ENCODE measurements around the gene CACNA1D.

CACNA1D gene

DNA sequence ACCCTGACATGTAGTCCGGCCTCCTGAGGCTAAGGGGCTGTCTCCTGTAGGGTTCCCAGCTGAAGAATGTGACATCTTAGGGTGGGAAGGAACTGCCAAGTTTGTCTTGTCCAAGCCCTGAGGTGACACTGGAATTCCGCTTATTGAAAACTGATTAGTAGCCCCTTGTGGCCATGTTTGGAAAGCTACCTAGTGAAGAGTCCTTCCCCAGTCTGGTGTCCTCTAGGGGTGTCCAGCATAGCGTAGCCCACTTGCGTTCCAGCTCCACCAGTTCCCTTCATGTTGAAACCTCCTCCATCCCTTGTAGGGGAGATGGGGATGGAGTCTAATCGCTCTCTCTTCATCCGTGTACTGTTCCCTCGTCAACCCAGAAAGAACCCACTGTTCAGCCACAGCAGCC, 272.3 kb downstream of the CACNA1D start:
- no peak for DNase-seq

- DNase-seq, result no peak
These were observed 274.4 kb downstream of the CACNA1D start for GRCh38 chr3:53768478-53769459.

DNA sequence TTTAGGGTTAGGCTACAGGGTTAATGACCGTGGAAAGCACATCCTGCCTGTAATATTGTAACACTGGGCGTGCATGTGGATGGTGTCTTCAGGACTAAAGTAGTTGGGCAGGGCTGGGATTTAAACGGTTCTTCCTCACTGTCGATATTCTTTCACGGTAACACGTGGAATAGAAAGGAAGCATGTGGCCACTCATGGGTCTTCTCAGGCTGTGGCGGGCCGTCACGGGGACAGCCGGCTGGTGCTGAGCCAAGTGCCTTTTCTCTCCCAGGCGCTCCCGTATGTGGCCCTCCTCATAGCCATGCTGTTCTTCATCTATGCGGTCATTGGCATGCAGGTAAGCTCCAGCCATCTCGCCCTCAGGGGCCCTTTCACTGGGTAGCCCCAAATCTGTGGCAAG, 278.2 kb downstream of the CACNA1D start:
- no peak for DNase-seq

GRCh38 chr3:53773021-53773436, 278.6 kb downstream of the CACNA1D start:
- DNase-seq, result no peak

DNA sequence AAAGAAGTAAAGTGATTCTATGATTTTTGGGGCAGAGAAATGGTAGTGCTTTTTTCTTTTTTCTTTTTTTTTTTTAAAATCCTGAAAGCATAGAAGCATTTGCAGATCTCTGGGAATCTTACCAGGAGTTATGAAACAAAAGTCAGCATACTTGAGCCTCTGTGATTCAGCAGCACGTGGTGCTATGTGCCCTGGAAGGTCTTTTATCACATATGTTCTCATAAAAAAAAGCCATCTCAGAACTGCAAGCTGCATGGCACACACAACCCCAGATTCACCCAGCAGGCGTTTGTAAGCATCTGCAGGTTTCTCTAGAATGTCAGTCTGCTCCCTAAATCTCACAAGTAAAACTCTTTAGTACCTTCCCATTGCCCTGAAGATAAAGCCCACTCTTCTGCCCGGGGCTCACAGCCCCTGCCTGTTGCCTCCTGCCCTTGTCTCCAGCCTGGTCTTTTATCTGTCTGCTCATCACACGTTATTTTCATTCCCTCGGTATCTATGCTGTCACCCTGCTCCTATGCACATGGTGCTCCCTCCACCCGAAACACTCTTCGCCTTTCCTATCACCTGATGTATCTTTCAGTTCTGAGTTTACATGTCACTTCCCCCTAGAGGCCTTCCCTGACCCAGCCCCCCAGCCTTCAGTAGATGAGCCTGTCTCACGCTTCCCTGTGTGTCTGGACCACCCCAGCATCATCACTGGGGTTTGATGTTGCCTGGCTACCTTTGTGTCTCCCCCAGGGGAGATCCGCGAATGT, 279.4 kb downstream of the CACNA1D start:
- no peak for DNase-seq

GRCh38 chr3:53774414-53774813, 280.0 kb downstream of the CACNA1D start:
- DNase-seq, result no peak

DNA sequence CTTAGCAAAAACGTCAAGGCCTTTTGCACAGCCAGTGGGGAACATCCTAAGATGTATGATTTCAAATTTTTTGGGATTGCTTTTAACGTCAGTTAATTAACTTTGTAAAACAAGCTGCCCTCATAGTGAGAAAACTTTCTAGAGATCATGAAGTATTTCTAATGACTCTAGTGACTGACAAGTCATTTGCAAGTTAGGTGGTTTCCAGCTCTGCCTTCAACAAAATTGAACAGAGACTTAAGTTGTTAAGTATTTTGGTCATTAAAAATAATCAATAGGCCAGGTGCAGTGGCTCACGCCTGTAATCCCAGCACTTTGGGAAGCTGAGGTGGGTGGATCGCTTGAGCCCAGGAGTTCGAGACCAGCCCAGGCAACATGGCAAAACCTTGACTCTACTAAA, 280.6 kb downstream of the CACNA1D start:
- DNase-seq, result no peak

DNA sequence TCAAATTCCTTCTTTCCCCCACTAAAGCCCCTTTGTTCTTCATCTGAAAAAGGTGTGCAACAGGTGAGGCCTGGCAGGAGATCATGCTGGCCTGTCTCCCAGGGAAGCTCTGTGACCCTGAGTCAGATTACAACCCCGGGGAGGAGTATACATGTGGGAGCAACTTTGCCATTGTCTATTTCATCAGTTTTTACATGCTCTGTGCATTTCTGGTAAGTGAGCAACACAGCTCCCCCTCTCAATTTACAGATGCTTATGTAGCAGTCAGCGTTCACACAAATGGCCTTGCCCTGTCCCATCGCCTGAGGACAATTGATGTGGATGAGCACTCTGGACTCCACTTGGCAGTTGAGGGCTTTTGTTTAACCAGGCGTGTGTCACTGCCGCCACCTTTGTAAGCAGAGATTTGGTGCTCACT, 281.4 kb downstream of the CACNA1D start:
- DNase-seq, result no peak

- DNase-seq, result no peak
These were observed 282.2 kb downstream of the CACNA1D start for GRCh38 chr3:53776494-53777101.

- no peak for DNase-seq
These were observed 283.1 kb downstream of the CACNA1D start for GRCh38 chr3:53777468-53777867.

DNA sequence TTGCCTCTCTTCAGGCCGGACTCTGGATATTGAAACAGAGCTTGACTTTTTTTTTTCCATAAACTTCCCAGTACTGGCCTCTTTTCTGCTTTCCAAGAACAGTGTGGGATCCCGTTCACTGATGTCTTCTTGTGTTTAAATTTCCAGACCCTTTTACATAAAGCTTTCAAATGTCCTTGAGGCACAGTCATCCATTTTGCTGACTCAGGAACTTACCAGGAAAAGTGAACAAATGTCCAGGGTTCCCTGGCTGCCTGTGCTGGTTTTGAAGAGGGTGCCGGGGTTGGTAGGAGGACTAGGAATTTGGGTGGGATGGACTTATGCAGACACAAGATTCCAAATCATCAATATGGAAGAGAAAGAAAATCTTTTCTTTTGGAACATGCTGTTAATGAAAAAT, 283.7 kb downstream of the CACNA1D start:
- no peak for DNase-seq

- DNase-seq, result no peak
These were observed 285.8 kb downstream of the CACNA1D start for GRCh38 chr3:53780171-53780570.

DNA sequence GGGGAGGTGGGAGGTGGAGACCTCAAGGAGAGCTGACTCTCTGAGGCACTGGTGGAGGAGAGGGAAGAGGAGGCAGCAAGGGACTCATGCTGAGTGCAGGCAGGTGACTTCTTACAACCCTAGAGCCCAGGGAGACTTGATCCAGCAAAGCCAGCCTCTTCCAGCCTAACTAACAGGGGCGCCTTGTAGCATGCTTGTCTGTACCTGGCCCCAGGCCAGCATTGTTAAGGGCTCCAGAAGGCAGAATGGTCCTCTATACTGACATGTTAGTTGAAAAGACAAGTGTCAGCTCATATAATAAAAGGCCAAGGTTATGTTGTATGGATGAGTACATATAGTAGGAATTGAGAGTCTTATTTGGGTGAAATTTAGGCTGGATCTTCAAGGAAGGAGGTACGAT, 286.4 kb downstream of the CACNA1D start:
- no peak for DNase-seq

- no peak for DNase-seq
These were observed 292.6 kb downstream of the CACNA1D start for GRCh38 chr3:53787016-53787415.

DNA sequence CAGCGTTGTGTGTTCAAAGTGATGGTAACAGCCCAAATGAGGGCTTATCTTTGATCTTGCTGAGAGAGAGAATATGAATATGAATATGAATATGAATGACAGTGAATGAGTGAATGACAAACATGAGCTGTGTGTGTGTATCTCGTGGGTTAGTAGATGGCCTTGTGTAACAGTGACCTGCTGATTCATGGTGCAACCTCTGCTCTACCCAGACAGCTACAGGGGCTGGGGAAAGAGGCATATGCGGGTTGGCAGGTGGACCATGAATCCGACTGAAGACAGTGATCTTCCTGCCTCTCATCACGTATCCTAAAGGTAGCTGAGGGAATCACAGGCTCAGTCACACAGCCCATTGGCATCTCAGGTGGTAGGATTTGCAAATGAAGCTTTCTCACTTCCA, 293.6 kb downstream of the CACNA1D start:
- no peak for DNase-seq

DNA sequence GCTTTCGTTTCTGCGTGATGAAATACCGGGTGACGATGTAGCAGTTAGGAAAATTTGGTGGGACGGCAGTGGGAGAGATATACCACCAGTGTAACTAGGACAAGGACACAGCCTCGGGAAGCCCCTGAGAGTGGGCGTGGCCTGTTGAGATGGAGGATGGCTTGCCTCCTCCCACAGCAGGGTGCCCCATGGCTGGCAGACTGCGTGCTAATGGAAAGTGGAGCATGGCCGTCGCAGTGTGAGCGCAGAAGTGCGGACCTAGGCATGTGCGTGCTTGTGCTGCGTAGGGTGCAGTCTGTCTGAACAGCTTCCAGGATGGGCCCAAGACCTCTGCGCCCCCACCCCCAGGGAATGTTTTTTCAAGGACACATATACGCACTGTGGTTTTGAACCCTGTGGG, 295.0 kb downstream of the CACNA1D start:
- no peak for DNase-seq

DNA sequence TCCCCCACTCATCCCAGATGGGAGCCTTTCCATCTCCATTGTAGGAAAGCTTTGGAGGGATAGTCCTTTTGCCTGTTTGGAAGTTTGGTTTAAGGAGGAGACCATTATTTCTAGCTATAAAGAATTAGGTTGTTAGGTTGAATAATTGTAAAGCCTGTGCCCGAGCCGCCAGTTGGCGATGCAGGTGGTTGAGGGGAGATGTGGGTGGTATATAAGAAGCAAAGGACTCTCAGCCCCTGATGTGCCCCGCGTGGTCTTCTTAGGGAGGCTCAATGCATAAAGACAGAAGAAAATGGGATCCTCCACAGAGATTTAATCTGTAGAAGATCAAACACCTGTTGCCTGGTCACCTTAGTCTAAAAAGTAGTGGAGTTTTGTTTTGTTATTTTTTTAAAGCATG, 296.1 kb downstream of the CACNA1D start:
- DNase-seq, result no peak

DNA sequence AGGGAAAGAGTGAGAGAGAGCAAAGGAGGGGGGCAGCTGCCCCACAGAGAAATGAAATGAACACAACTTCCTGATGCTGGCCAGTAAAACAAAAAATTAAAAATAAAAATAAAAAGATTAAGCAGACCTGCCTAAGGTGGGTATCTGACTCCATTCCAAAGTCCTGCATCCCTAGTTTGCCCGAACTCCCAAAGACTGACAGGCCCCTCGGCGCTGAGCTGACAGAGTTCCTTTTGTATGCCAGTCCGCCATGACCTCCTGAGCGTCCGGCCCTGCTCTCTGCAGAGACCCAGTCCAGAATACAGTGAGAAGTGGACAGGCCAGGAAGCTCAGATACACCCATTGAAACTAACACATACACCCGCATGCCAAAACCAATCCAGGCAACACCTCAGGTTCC, 296.9 kb downstream of the CACNA1D start:
- DNase-seq, result no peak

DNA sequence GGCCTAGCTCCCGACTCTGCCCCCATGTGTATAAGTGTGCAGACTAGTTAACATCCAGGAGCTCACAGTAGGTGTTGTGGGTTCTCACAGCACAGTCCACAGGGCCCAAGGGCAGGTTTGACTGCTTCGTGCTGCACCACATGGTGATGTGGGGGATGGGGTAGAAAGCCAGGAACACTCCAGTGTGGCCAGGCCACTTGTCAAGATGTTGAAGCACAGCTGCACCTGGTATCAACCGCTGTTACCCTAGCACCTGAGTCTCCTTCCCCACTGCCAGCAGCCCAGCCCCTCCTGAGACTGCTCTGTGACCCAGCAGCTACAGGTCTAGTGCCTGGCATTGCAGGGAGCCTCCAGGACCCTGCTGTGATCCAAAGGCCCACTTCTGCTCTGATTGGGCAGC, 298.5 kb downstream of the CACNA1D start:
- no peak for DNase-seq

DNA sequence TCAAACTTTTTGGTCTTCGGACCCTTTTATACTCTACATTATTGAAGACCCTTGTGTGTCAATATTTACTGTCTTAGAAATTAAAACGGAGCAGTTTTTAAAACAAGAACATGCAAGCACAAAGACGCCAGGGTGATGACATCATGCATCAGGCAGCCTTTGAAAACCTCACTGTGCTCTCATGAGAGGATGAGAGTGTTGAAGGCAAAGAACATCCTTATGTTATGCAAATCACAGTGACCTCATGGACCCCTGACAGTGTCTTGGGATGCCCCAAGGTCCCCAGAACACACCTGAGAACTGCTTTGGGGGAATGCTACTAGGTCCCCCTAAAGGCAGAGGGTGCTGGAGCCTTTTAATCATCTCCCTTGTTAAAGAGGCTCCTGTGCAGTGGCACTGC, 300.2 kb downstream of the CACNA1D start:
- no peak for DNase-seq

DNA sequence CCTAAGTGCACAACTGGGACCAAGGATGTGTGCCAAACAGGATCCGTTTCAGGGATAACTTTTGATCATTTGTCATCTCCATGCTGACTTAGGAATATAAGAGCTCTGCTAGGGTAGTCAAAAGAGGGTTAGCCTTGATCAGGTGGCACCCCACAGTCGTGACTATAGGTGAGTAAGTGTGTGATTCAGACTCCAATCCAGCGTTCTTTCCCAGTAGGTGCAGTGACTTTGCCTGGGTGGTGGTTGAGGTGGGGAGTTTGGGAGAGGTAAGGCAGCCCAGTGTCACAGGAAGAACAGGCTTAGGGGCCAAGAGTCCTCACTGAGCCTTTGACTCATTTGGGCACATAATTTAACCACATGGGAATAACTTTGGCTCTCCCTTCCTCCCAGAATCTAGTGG, 300.8 kb downstream of the CACNA1D start:
- no peak for DNase-seq

DNA sequence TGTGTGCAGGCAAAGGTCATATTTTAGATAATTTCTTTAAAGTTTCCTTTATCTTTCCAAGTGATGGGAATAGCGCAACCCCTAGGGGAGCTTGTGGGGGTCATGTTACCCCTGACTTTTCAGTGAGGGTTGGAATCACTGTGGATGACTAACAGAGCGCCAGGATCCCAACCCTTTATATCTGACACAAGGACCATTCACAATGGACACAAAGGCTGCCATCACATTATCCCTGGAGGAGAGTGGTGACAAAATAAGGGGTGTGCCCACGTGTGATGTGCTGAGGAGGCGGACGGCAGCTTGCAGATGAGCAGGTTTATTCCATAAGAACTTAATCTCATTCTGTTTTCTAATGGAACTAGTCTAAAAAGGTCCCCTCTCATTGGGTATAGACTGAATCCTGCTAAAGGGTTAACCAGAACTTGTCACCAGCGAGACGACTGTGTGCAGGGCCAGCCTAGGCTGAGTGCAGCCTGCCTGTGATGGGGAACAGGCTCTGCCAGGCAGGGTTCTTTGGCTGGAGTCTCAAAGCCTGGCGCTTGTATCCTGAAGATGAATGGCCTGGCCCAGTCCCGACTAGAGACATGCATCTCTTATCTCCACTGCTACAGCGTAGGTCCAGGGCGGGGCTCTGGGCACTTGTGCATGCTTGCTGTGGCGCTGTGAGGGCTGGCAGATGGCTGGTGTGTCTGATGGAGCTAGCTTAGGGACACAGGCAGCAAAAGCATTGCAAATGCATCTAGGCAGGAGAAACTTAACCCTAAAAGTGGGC, 301.6 kb downstream of the CACNA1D start:
- DNase-seq, result no peak

DNA sequence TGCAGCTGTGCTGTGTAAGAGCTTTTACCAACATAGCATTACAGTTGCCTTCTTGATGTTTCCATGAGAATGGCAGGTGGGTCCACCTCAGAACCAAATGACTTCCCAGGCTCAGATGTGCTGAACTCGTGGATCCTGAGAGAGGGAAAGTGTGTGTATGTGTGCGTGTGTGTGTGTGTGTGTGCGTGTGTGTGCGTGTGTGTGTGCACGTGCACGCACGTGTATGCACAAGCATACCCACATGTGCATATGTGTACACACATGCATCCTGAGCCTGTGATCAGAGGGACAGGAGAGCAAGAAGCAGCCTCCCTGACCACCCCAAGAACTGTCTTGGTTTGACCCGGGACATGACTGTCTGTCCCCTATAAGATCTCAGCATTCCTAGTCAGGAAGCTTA, 303.7 kb downstream of the CACNA1D start:
- no peak for DNase-seq
